ENCODE data around the gene OR52K1. TPM values are rescaled to one million over a fixed set of nuclear protein-coding genes. Genes with fewer than 3 reads are reported as not detected.

The OR52K1 gene
- total RNA-seq, 1 experiment from 2014 or later = not detected

GRCh38 chr11:4459500-4459899, 22.9 kb upstream of the OR52K1 start:
- DNase-seq = no peak
- CTCF ChIA-PET = no interaction called here
- intact Hi-C loops (cut with micrococcal nuclease; ENCODE audit: unreplicated experiment) = no loop called here
- Histone ChIP-seq H3K9me3 (no peaks in the 10 kb centered on the region), H3K27me3 (replicated peaks; ENCODE audit: control insufficient read depth, insufficient read depth, low read length) (no peaks in the 10 kb centered on the region), H3K4me3 (ENCODE audit: low read depth, low read length) (no peak overlapping the region), H3K4me1 (no peaks in the 10 kb centered on the region), H3K36me3 (ENCODE audit: control insufficient read depth, insufficient read depth, low read length) (no peaks in the 10 kb centered on the region)
- Mint-ChIP-seq H3K9me3 (ENCODE audit: unreplicated experiment) (peaks cover 7% of the 10 kb centered on the region), H3K27me3 (ENCODE audit: insufficient read depth, unreplicated experiment) (peaks cover 22% of the 10 kb centered on the region), H3K4me1 (ENCODE audit: low read depth, unreplicated experiment) (no peaks in the 10 kb centered on the region), H3K36me3 (ENCODE audit: insufficient read depth, unreplicated experiment) (no peaks in the 10 kb centered on the region), H3K27ac (ENCODE audit: unreplicated experiment) (no peak overlapping the region), H3K4me3 (ENCODE audit: unreplicated experiment) (no peak overlapping the region)
- no peak for TF ChIP-seq CTCF (IDR thresholded peaks at IDR 0.05; ENCODE audit: insufficient read depth in 1 of 2, low read depth in 1 of 2, low read length in 1 of 2, severe bottlenecking in 1 of 2, unreplicated experiment in 1 of 2)
- no TSS peak for BruUV-seq (replicated peaks)
- POLR2A ChIA-PET = no interaction called here

GRCh38 chr11:4460151-4460550, 22.3 kb upstream of the OR52K1 start:
- Histone ChIP-seq H3K4me1 (no peaks in the 10 kb centered on the region), H3K4me3 (ENCODE audit: low read depth, low read length) (no peak overlapping the region), H3K36me3 (ENCODE audit: control insufficient read depth, insufficient read depth, low read length) (no peaks in the 10 kb centered on the region), H3K9me3 (0 out of 2 replicates have a peak, but pooled peaks cover 2% of the 10 kb centered on the region), H3K27me3 (replicated peaks; ENCODE audit: control insufficient read depth, insufficient read depth, low read length) (no peaks in the 10 kb centered on the region)
- H3K36me3 Mint-ChIP-seq (ENCODE audit: insufficient read depth, unreplicated experiment) = no peaks in the 10 kb centered on the region
- peaks cover 14% of the 10 kb centered on the region for H3K9me3 Mint-ChIP-seq (ENCODE audit: unreplicated experiment)
- no peak for DNase-seq
- H3K4me3 Mint-ChIP-seq (ENCODE audit: unreplicated experiment) = no peak overlapping the region
- ChIA-PET CTCF (no interaction called here), POLR2A (no interaction called here)
- intact Hi-C loops (cut with micrococcal nuclease; ENCODE audit: unreplicated experiment) = no loop called here
- H3K4me1 Mint-ChIP-seq (ENCODE audit: low read depth, unreplicated experiment) = no peaks in the 10 kb centered on the region
- no peak overlapping the region for H3K27ac Mint-ChIP-seq (ENCODE audit: unreplicated experiment)
- BruUV-seq (replicated peaks) = no TSS peak
- TF ChIP-seq CTCF (IDR thresholded peaks at IDR 0.05; ENCODE audit: insufficient read depth in 1 of 2, low read depth in 1 of 2, low read length in 1 of 2, severe bottlenecking in 1 of 2, unreplicated experiment in 1 of 2) = no peak
- H3K27me3 Mint-ChIP-seq (ENCODE audit: insufficient read depth, unreplicated experiment) = peaks cover 22% of the 10 kb centered on the region

GRCh38 chr11:4464216-4465159, 18.0 kb upstream of the OR52K1 start:
- no peak overlapping the region for H3K27ac Mint-ChIP-seq (ENCODE audit: unreplicated experiment)
- no peaks in the 10 kb centered on the region for H3K4me1 Mint-ChIP-seq (ENCODE audit: low read depth, unreplicated experiment)
- peaks cover 13% of the 10 kb centered on the region for H3K27me3 Mint-ChIP-seq (ENCODE audit: insufficient read depth, unreplicated experiment)
- intact Hi-C loops (cut with micrococcal nuclease; ENCODE audit: unreplicated experiment) = no loop called here
- H3K4me1 ChIP-seq = no peaks in the 10 kb centered on the region
- TF ChIP-seq CTCF (IDR thresholded peaks at IDR 0.05; ENCODE audit: insufficient read depth in 1 of 2, low read depth in 1 of 2, low read length in 1 of 2, severe bottlenecking in 1 of 2, unreplicated experiment in 1 of 2) = no peak
- H3K9me3 ChIP-seq = 0 out of 2 replicates have a peak, but pooled peaks cover 4% of the 10 kb centered on the region
- H3K36me3 Mint-ChIP-seq (ENCODE audit: insufficient read depth, unreplicated experiment) = no peaks in the 10 kb centered on the region
- BruUV-seq (replicated peaks) = no TSS peak
- CTCF ChIA-PET = no interaction called here
- H3K27me3 ChIP-seq (replicated peaks; ENCODE audit: control insufficient read depth, insufficient read depth, low read length) = no peaks in the 10 kb centered on the region
- no peak overlapping the region for H3K4me3 ChIP-seq (ENCODE audit: low read depth, low read length)
- H3K9me3 Mint-ChIP-seq (ENCODE audit: unreplicated experiment) = peaks cover 17% of the 10 kb centered on the region
- peak; percentile 5 to 43 for DNase-seq
- POLR2A ChIA-PET = no interaction called here
- no peaks in the 10 kb centered on the region for H3K36me3 ChIP-seq (ENCODE audit: control insufficient read depth, insufficient read depth, low read length)
- no peak overlapping the region for H3K4me3 Mint-ChIP-seq (ENCODE audit: unreplicated experiment)
